ENCODE measurements around the gene RABL2B.
"Not testable (repeated sequence)": the region's sequence is repeated elsewhere in the genome, so short reads cannot be mapped to it uniquely, and the experiment has no call there.

Gene RABL2B

GRCh38 chr22:50783033-50783879, at the start of gene RABL2B:
Gene RABL2B, minus strand, starts transcription at chr22:50783636. Its CDS starts 1,342 bp downstream, at chr22:50782294.
- peak; percentile 78 for DNase-seq (ENCODE audit: low read depth)

- DNase-seq (ENCODE audit: low read depth) = not testable (repeated sequence)
Observed at GRCh38 chr22:50786936-50787335, 3.5 kb upstream of the RABL2B start.

- DNase-seq (ENCODE audit: low read depth) = not testable (repeated sequence)
Observed at GRCh38 chr22:50785289-50785688, 1.9 kb upstream of the RABL2B start.

- DNase-seq (ENCODE audit: low read depth) = not testable (repeated sequence)
Observed at GRCh38 chr22:50783880-50784276, 442 bp upstream of the RABL2B start.

GRCh38 chr22:50782253-50782652, 1.2 kb downstream of the RABL2B start:
- DNase-seq (ENCODE audit: low read depth) = not testable (repeated sequence)

- not testable (repeated sequence) for DNase-seq (ENCODE audit: low read depth)
Observed at GRCh38 chr22:50780244-50780643, 3.2 kb downstream of the RABL2B start.

GRCh38 chr22:50777631-50778030, 5.8 kb downstream of the RABL2B start:
- DNase-seq (ENCODE audit: low read depth) = not testable (repeated sequence)

GRCh38 chr22:50775132-50775531, 8.3 kb downstream of the RABL2B start:
- DNase-seq (ENCODE audit: low read depth) = not testable (repeated sequence)

GRCh38 chr22:50764288-50764687, 19.1 kb downstream of the RABL2B start:
- DNase-seq (ENCODE audit: low read depth) = not testable (repeated sequence)

- DNase-seq (ENCODE audit: low read depth) = not testable (repeated sequence)
Observed at GRCh38 chr22:50761829-50762228, 21.6 kb downstream of the RABL2B start.

GRCh38 chr22:50759597-50760341, 23.7 kb downstream of the RABL2B start:
- DNase-seq (ENCODE audit: low read depth) = not testable (repeated sequence)

- DNase-seq (ENCODE audit: low read depth) = peak; percentile 41
Observed at GRCh38 chr22:50756949-50757491, 26.4 kb downstream of the RABL2B start.

GRCh38 chr22:50756406-50756805, 27.0 kb downstream of the RABL2B start:
- DNase-seq (ENCODE audit: low read depth) = not testable (repeated sequence)

GRCh38 chr22:50755251-50755650, 28.2 kb downstream of the RABL2B start:
- DNase-seq (ENCODE audit: low read depth) = not testable (repeated sequence)

GRCh38 chr22:50749302-50750074, 33.9 kb downstream of the RABL2B start:
- not testable (repeated sequence) for DNase-seq (ENCODE audit: low read depth)

- not testable (repeated sequence) for DNase-seq (ENCODE audit: low read depth)
Observed at GRCh38 chr22:50748630-50749029, 34.8 kb downstream of the RABL2B start.

- not testable (repeated sequence) for DNase-seq (ENCODE audit: low read depth)
Observed at GRCh38 chr22:50747521-50747920, 35.9 kb downstream of the RABL2B start.

- DNase-seq (ENCODE audit: low read depth) = not testable (repeated sequence)
Observed at GRCh38 chr22:50744424-50744823, 39.0 kb downstream of the RABL2B start.

GRCh38 chr22:50740714-50741113, 42.7 kb downstream of the RABL2B start:
- not testable (repeated sequence) for DNase-seq (ENCODE audit: low read depth)

GRCh38 chr22:50739894-50740293, 43.5 kb downstream of the RABL2B start:
- DNase-seq (ENCODE audit: low read depth) = no peak

GRCh38 chr22:50739279-50739691, 44.2 kb downstream of the RABL2B start:
- no peak for DNase-seq (ENCODE audit: low read depth)
